IMR-90 (cell line): Measurements from ENCODE around the gene SMYD4.

Experiments used
- CHD1 ChIP-seq: IDR thresholded peaks from 2 replicates; pipeline ENCODE4 v1.6.1; 2012; ENCODE audit warnings: low read depth, low read length, improper control_type of control experiment
- CTCF ChIP-seq: conservative IDR thresholded peaks from 2 replicates; pipeline ENCODE4 v1.5.1; 2012; ENCODE audit warnings: mild to moderate bottlenecking, low read depth, low read length, improper control_type of control experiment
- FOS ChIP-seq: fragments of 150-350 bp; IDR thresholded peaks from 2 replicates; pipeline ENCODE4 v1.6.1; 2016; ENCODE audit warnings: low read depth, low read length
- MAFK ChIP-seq: IDR thresholded peaks from 2 replicates; pipeline ENCODE4 v1.6.1; 2012; ENCODE audit warnings: low read depth, low read length, improper control_type of control experiment
- POLR2A ChIP-seq: IDR thresholded peaks from 2 replicates; pipeline ENCODE4 v1.6.1; 2012; ENCODE audit warnings: mild to moderate bottlenecking, low read depth, low read length
- SMC3 ChIP-seq: fragments of 150-350 bp; IDR thresholded peaks from 2 replicates; pipeline ENCODE4 v1.6.1; 2016; ENCODE audit warnings: low read depth, mild to moderate bottlenecking, antibody characterized with exemption, low read length, moderate library complexity

- no peak for TF ChIP-seq POLR2A
- no peak for TF ChIP-seq CTCF
- TF ChIP-seq CHD1: no peak
- no peak for TF ChIP-seq MAFK
- TF ChIP-seq SMC3: no peak
- no peak for TF ChIP-seq FOS
These were observed 17.5 kb upstream of the SMYD4 start for GRCh38 chr17:1847191-1847590.
